GM21367 (cell line): ENCODE measurements around the gene CD37.

Experiments used
- ATAC-seq: cut with Tn5 transposase; IDR thresholded peaks from one replicate; pipeline ENCODE4 v1.9.1; 2021; ENCODE audit not compliant: unreplicated experiment

Gene CD37

DNA sequence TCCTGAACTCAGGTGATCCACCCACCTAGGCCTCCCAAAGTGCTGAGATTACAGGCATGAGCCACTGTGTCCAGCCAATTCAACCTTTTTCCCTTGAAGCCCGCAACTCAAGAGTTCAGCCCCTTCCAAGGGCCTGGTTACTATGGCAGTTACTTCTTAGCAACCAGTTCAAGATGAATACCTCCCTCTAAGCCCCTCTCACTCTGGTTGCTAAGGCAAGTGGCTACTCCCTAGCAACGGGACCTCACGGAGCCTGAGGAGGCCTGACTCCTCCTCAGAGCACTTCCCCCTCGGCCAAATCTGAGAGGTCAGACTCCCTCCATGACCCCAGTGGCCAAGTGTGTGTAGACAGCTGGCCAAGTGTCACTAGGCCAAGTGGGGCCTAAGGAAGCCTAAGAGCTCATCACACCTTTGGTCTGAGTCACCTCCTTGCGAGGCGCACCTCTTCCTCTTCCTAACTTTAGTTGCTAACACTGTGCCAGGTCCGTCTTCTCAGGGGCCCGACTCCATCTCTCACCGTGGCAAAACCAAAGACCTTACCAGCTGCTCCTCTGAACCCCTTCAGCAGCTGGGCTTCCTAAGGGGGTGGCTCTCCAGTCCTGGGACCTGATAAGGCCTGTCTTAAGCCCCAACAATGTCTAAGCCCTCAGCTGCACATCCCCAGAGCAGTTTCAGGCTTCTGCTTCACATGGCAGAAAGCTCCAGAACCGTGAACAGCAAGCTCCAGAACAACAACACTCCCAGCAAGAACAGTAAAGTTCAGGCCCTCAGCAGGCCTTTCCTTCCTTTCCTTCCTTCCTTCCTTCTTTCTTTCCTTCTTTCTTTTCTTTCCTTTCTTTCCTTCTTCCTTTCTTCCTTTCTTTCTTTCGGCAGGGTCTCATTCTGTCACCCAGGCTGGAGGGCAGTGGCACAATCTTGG, 9.6 kb downstream of the CD37 start:
- no peak for ATAC-seq

DNA sequence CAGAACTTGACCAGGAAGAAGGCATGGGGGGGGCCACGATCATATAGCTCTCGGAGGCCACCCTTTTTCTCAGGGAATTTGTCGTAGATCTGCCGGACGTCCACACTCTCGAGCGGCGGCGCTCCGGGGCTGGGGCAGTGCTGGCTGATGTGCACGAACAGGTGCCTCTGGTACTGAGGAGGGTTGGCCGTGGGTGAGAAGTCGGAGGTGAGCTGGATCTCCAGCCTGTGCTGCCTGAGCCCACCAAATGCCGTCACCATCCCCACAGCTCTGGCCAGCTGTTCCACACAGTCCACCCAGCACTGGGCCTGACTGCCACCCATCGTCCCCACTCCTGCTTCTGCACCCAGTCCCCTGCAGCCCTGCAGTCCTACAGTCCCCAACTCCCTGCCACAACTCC, 12.0 kb downstream of the CD37 start:
- ATAC-seq: no peak

DNA sequence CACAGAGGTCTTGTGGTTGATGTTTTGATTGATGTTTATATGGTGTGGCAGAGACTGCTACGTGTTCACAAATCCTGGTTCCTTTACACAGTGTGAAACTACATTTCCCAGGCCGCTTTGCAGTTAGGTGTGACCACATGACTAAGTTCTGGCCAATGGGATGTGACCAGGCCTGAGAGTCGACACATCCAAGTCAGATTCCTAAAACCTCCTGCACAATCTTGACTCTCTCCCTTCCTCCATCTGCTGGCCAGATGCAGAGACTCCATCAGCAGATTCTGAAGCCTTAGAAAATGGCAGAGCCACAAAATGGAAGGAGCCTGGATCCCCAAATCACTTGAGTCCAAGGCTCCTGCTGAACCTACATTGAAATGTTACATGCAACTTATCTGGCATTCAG, 12.6 kb downstream of the CD37 start:
- ATAC-seq: no peak

DNA sequence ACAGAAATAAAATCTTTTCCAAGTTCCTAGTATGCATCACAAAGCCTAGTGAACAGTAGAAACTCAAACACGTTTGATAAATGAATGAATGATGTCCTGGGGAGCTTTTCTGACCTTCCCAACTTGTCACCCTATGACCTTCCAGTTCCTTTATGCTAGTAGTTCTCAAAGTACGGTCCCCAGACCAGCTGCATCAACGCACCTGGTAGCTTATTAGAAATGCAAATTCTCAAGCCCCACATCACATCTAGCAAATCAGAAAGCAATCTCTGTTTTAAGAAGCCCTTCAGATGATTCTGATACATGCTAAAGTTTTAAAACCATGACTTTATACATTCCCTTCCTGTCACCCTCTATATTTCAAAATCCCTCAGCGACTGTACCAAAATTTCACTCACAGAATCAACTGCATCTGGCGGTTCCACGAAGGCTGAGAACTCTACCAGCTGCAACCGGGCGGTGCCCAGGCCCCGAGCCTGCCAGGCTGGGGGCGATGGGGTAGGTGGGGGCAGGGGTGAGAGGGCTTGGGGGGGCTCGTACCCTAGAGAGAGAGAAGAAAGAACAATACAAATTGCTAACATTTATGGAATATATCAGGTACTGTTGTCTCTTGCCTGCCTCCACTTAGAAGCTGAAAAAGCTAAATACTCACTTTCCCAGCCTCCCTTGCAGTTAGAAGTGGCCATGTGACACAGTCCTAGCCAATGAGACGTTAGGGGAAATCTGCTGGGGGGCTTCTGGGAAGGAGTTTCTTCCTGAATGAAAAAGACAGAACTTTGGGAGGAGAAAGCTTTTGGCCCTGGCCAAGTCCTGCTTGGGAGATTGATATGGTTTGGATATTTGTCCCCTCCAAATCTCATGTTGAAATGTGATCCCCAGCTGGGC, 13.3 kb downstream of the CD37 start:
- no peak for ATAC-seq

DNA sequence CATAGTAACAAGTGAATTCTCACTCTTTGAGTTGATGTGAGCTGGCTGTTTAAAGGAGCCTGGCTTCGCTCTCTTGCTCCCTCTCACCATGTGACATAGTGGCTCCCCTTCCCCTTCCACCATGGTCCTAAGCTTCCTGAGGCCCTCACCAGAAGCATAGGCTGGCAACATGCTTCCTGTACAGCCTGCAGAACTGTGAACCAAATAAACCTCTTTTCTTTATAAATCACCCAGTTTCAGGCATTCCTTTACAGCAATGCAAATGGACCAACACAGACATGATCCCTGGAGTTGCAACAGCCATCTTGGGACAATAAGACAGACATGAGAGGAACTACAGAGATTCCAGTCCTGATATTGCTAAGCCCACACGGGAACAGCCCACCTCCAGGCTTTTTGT, 14.4 kb downstream of the CD37 start:
- ATAC-seq: no peak

DNA sequence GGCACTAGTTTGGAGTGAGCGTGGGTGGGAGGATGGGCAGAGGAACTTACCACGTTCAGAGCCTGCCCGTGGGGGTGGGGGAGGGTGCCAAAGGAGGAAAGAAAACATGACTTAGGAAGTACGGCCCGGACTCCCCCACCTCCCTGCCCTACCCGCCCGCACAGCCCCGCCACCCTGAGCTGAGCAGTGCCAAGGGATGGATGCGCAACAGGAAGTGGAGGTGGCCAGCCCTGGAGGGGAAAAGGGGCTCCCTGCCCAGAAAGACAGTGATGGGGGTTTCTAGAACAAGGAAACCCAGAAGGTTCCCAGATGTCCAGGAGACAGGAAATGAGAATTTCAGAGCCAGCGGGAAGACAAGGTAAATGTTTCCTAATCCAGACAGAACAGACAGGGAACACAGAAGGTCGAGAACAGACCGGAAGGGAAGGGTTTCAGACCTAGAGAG, 20.7 kb downstream of the CD37 start:
- ATAC-seq: no peak

DNA sequence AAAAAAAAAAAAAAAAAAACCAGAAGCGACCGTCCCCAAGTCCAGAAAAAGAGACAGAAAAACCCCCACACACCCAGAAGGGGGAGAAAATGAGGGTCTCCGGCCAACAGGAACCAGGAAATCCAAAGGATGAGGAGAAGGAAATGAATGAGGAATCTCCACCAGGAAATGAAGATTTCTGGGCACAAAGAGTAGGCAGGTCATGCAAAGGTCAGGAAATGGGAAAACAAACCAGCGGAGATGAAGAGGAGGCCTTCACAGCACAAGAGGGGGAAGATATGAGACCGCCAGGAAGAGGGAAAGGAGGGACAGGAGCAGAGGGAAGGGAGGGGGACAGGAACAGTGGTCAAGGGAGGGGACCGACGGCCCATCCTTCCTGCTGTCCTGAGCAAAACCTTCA, 21.2 kb downstream of the CD37 start:
- no peak for ATAC-seq

DNA sequence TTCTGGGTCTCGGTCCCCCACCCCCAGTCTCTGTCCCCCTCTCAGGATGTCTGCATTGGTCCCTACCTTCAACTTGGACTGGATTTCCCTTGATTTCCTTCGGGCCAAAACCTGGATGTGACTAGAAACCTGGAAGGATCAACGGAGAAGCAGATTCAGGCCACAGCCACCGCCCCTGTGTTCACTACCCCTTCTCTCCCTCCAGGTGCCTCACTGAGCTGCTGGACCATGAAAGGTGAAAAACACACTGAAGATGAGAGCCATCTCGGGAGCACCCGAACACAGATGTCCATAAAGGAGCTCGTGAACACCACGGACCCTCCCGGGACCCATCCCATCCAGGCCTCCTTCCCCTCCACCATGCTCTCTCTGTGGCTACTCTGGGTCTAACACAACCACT, 22.0 kb downstream of the CD37 start:
- no peak for ATAC-seq

DNA sequence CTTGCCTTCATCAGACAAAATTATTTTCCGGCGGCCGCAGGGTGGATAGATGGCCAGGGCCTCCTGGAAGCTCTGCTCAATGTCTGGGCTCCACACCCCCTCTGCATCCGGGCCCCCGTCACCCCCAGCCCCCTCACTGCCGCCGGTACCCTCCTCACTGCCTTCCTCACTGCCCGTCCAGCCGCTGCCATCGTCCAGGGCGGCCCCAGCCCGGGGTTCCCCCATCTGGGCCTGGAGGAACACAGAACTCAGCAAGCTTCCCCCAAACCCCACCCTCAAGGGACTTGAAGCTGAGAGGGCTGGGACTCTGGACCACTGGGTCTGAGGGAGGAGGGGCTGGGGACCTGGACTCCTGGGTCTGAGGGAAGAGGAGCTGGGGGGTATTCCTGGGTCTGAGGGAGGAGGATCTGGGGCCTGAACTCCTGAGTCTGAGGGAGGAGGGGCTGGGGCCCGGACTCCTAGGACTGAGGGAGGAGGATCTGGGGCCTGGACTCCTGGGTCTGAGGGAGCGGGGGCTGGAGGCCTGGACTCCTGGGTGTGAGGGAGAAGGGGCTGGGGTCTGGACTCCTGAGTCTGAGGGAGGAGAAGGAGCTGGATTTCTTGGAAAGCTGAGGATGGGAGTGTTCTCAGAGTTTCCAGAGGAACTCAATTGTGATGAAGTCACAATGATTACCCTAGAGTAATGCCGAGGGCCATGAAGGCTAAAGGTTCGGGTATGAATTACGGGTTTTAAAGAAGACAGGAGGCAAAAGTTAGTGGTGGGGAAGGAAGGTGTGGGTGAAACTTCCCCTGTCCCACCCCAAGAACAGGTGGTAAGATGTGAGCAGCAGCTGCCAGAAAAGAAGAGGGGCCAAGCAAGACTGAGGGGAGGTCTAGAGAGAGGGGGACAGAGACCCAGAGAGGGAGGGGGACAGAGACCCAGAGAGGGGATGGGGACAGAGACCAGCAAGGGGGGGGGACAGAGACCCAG, 24.9 kb downstream of the CD37 start:
- ATAC-seq: no peak

DNA sequence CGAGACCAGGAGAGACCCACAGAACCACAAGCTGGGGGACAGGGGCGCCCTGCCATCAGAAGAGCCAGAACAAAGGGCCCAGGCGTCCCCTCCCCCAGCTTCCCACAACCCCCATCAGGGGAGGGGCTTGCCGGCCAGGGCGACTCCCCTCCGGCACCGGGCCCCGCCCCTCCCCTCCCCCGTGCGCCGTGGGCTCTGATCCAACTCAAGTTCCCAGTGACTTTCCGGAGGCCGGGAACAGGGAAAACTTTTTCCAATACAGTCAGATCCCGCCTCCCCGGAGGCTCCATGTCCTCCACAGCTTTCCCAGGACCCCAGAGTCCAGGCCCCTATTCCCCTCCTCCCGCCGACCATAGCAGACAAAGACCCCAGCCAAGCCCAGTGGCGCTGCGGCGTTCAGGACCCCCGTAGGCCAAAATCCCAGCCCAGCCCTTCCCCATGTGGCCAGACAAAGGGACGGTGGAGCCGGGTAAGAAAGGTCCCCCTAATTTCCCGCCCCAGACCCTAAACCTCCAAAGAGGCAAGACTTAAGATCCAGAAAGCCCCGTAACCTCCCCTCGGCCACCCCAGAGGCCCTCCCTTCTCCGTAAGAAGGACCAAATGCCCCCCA, 26.3 kb downstream of the CD37 start:
- ATAC-seq: no peak

DNA sequence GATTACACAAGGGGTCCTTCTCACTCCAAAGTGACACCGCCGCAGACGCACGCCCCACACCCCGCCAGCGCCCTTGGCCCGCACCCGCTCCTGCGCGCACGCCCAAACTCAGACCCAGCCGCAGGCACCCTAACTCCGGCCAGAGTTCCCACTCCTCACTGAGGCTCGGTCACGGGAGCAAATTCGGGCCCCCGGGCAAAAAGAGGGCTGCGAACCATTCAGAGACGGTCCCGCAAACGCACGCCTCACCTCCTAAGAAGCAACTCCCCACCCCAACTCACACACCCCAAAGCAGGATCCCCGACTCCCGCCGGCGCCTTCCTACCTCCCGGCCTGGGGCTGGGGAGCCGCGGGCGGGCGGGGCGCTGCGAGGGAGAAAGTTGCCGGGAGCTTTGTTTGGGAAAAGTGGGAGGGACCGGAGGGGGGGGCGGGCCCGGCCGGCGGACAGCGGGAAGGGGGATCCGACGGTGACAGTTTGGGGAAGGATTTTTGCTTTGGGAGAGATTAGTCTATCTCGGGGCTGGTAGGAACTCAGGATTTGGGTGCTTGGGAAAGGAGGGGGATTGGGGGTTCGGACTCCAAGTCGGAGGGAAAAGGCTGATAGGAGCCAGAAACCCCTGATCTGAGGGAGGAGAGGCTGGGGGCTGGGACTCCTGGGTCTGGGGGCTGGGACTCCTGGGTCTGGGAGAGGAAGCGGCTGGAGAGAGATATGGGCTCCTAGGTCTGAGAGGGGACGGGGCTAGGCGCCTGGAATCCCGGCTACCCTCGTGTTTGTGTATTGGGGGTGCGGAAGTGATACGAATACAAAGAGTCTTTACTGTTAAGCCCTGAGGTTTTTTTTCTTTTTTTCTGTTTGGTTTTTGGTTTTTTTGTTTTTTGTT, 27.1 kb downstream of the CD37 start, which contains the start of gene TEAD2:
Gene TEAD2 (minus strand): TSS at position 369 of the 881 bp plus-strand sequence. CDS start 2,341 bp downstream, outside the sequence.
- ATAC-seq: no peak

DNA sequence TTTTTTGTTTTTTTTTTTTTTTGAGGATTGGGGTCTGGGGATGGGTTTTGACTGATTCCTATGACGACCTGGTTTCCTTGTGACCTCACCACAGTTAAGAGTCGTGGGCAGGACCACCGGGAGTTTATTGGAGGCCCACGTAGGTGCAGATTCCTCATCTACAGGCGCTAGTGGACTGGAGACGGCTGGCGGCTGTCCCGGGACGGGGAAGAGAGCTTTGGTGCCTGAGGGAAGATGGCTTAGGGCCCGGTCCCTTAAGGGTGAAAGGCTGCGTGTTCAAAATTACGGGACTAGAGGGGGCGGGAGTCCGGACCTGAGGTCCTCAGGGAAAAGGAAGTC, 27.7 kb downstream of the CD37 start:
- ATAC-seq: no peak

DNA sequence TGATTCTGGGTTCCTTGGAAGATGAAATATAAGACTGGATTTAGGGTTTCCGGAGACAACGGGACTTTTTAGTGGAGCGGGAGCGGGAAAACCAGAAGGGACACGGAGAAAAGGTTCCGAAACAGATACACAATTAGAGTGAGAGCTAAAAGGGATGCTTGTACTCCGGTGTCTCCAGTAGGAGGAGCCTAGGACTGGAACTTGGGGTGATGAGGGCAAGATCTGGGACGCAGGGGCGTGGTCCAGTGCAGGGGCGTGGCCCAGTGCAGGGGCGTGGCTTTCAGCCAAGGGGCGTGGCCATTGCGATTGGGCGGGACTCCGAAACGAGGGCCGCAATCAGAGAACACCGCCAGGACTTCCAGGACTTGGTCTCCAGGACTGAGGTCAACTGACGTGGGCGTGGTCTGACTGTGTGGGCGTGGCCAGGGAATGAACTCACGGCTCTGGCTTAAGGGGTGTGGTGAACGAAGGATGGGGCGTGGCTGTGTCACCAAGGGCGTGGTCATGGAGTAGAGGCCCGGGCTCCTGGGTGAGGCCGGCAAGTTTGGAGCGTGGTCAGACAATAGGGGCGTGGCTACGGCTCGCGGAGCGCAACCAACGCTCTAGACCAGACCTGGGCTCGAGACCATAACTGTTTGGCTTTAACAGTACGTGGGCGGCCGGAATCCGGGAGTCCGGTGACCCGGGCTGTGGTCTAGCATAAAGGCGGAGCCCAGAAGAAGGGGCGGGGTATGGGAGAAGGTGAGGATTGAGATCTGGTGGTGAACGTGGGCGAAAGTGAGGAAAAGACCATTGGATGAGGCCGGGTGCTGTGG, 28.3 kb downstream of the CD37 start, which contains the start of gene DKKL1:
Gene DKKL1 (plus strand): TSS at position 610 of the 815 bp plus-strand sequence. CDS start 122 bp downstream, at position 732.
- no peak for ATAC-seq

DNA sequence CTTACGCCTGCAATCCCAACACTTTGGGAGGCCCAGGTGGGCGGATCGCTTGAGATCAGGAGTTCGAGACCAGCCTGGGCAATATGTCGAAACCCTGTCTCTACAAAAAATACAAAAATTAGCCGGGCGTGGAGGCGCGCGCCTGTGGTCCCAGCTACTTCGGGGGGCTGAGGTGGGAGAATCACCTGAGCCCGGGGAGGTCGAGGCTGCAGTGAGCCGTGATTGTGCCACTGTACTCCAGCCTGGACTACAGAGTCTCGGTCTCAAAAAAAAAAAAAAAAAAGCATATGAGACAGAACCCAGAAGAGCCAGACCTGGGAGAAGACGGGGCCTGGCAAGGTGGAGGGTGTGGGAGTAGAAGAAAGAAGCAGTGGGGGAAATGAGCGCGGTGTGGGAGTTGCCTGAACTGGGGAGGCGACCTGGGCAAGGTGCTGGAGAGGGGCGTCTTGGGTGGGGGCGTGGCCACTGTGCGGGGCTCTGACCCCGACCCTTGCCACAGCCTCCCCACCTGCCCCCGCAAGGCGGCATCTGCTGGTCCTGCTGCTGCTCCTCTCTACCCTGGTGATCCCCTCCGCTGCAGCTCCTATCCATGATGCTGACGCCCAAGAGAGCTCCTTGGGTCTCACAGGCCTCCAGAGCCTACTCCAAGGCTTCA, 29.0 kb downstream of the CD37 start:
- ATAC-seq: no peak

DNA sequence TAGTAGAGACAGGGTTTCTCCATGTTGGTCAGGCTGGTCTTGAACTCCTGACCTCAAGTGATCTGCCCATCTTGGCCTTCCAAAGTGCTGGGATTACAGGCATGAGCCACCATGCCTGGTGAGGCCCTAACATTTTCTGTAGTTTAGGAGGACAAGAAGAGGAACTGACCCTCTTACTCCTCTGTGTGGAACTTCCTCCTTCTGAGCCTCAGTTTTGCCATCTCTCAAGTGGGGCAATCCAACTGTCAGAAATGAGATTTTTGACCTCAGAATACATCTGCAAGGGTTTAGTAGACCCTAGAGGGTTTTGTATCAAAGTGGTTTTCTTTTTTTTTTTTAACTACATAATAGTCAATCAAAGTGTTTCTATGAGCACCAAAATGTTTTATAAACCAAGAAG, 30.9 kb downstream of the CD37 start:
- ATAC-seq: no peak

DNA sequence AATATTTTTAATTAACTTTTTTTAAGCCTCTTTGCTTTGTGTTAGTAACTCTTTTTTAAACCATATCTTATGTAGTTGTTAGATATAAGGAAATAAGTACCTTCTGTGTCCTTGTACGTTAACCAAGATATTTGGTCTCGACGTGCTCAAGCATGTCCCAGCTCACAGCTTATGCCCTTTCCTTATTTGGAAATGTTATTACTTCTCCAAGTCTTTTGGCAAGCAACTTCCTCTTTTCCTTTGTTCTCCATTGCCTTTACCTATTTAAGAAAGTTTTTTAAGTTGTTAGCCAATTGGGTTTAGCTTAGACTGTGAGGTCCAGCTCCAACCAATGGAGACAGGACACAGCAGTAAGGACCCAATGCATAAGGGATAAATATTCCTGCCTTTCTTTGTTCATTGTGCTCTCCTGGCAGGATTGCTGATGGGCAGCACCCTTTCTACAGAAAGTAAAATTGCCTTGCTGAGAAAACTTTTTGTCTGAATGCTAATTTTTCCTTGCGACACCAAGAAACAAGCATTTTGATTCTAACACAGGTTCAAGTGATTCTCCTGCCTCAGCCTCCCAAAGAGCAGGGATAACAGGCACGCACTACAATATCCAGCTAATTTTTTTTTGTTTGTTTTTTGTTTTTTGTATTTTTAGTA, 33.6 kb downstream of the CD37 start:
- no peak for ATAC-seq

DNA sequence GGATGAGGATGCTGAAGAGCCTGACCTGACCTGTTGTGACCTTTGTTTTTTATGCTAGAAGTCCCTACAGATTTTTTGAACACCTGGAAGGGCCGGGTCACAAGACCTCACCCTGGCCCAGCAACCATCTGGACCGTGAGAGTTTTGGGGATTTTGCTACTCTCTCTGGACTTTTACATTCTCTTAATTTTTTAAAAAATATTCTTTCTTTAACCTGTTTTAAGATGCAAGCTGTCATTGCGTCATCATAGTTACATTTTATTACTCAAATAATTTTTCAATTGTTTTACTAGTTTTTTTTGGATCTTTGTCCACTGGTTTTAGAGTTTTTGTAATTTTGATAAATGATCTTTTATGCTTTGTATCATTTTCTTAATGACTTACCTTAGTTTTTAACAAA, 36.0 kb downstream of the CD37 start:
- no peak for ATAC-seq
